Motor neuron (in vitro differentiated cells): ENCODE data around the gene PUS10. TPM values are rescaled to one million over a fixed set of nuclear protein-coding genes. Genes with fewer than 3 reads are reported as not detected.
"Not testable (repeated sequence)": the region's sequence is repeated elsewhere in the genome, so short reads cannot be mapped to it uniquely, and the experiment has no call there.

ENCODE experiments used
- ATAC-seq, 8 experiments: fragments of 200-7000 bp; cut with Tn5 transposase; replicated peaks in 6 of 8; 2 replicates each; pipeline ENCODE4 v1.8.0; 2021; ENCODE audit warnings: mild to moderate bottlenecking in 8 of 8, moderate library complexity in 8 of 8
- H3K27ac ChIP-seq, 2 donors: fragments of 250-450 bp; sonication (Bioruptor Pico); 2 replicates each; pipeline ENCODE4 v1.9.0; 2021; ENCODE audit warnings: antibody characterized with exemption in 2 of 2, mild to moderate bottlenecking in 2 of 2, moderate library complexity in 1 of 2
- H3K4me1 ChIP-seq, 2 donors: fragments of 250-450 bp; sonication (Bioruptor Pico); replicated peaks in 1 of 2; 2 replicates each; pipeline ENCODE4 v1.6.1; 2021; ENCODE audit warnings: antibody characterized with exemption in 2 of 2, mild to moderate bottlenecking in 2 of 2, moderate library complexity in 1 of 2
- H3K4me3 ChIP-seq, 5 donors: fragments of 250-450 bp; sonication (Bioruptor Pico); 2 replicates each; pipeline ENCODE4 v1.9.0; 2021; ENCODE audit warnings: antibody characterized with exemption in 5 of 5, mild to moderate bottlenecking in 5 of 5, moderate library complexity in 4 of 5
- WGBS, 10 experiments: fragments of 450-650 bp; shearing (Covaris generic); methylation state at CpG; one replicate each; pipeline ENCODE4 v1.0.0; 2022; 5-methylcytosine and 5-hydroxymethylcytosine counted together
- in situ Hi-C, 9 experiments: fragments of 400-800 bp; cut with MboI; loops; one replicate each; pipeline ENCODE4 v1.15.0; 2021; ENCODE audit warnings: low sequenced_read_pairs in 9 of 9, low pct_unique_long_range_greater_than_20kb in 2 of 9; ENCODE audit not compliant: unreplicated experiment in 9 of 9
- total RNA-seq, 8 experiments: library from RNA; unstranded; fragments of 300-600 nt; gene quantifications; 2 replicates each; pipeline versions ENCODE4 v1.2.3 to v1.2.4, GENCODE V29; 2022

Gene PUS10
- total RNA-seq, 8 experiments from 2014 or later: 5.3 to 17.4 (median 8.8) TPM

DNA sequence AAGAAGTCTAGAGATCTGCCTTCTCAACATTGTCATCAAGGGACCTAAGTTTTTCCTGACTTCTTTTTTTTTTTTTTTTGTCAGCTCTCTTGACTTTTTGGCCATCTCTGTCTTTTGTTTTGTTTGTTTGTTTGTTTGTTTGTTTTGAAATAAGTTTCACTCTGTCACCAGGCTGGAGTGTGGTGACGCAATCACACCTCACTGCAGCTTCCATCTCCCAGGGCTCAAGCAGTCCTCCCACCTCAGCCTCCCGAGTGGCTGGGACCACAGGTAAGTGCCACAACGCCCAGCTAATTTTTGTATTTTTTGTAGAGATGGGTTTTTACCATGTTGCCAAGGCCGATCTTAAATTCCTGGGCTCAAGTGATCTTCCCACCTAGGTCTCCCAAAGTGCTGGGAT, 5.6 kb upstream of the PUS10 start:
- 20 to 100% (median 93%) methylated on average over 1 to 4 of the region's 4 CpGs for WGBS, 10 experiments

DNA sequence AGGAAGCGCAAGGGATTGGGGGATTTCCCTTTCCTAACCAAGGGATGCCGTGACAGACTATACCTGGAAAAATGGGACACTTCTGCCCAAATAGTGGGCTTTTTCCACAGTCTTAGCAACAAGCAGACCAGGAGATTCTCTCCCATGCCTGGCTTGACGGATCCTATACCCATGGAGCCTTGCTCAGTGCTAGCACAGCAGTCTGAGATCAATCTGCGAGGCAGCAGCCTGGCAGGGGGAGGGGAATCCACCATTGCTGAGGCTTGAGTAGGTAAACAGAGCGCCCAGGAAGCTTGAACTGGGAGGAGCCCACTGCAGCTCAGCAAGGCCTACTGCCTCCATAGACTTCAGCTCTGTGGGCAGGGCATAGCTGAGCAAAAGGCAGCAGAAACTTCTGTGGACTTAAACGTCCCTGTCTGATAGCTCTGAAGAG, 3.2 kb upstream of the PUS10 start:
- Histone ChIP-seq H3K4me1 (peaks cover 0 to 7% of the 10 kb centered on the region in 2 donors), H3K27ac (no peak overlapping the region), H3K4me3 (no peak overlapping the region)
- 70 to 100% (median 91%) methylated on average over 1 to 3 of the region's 6 CpGs; no CpG with 5 or more reads in 4 of the 10 experiments for WGBS, 10 experiments
- no peak for ATAC-seq
- in situ Hi-C loops: loop anchor here in 1 of 9 experiments (25.0 kb wide), 1 partner anchor 259 kb away; the partner anchor contains the start of gene PAPOLG

More for the DNA sequence above, 5.6 kb upstream of the PUS10 start:
- in situ Hi-C loops: loop anchor here in 1 of 9 experiments (25.0 kb wide), 1 partner anchor 261 kb away; the partner anchor contains the start of gene PAPOLG
- Histone ChIP-seq H3K4me3 (no peak overlapping the region), H3K27ac (no peak overlapping the region), H3K4me1 (peaks cover 0 to 6% of the 10 kb centered on the region in 2 donors)
- ATAC-seq: no peak

DNA sequence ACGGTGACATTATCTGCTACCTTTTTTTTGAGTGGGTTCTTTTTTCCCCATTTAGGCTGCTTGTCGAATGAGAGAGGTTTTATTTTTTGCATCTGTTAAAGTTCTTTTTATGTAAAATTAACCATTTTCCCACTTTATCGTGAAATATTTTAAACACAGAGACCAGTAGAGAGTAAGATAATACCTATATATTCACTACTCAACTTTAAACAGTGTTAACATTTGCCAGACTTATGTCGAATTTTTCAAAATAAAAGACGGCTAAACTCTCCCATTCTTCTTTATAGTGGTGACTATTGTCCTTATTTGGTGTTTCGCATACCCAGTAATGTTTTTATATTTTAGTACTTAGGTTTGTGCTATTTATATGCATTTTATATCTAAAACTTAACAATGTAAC, 743 bp upstream of the PUS10 start:
- no peak for ATAC-seq
- H3K27ac ChIP-seq: no peak overlapping the region
- peaks cover 0 to 10% of the 10 kb centered on the region in 2 donors for H3K4me1 ChIP-seq
- 14 to 52% (median 25%) methylated on average over 2 to 6 of the region's 6 CpGs for WGBS, 10 experiments
- H3K4me3 ChIP-seq: peak overlapping the region; percentile 90 to 100 (median 94)
- in situ Hi-C loops: loop anchor here in 1 of 9 experiments (25.0 kb wide), 1 partner anchor 256 kb away; the partner anchor contains the start of gene PAPOLG

DNA sequence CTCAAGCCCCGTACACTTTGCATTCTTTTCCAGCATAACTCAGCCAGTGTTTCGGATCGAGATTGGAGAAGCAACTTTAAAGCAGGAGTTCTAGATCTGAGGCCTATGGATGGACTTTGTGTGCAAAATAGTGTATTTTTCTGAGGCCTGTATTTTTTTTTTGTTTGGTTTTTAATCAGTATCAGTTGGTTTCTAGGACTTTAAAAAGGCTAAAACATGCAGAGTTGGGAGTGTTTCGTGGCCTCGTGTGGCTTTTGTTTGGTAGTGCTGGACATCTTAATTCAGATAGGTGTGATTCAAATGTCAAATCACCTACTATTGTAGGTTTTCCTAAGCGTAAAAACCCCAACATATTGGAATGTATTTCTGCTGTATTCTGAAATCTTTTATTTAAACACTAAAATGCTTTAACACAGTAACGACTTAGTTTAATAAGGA, 282 bp upstream of the PUS10 start:
- Histone ChIP-seq H3K27ac (peak overlapping the region in 1 of 2 donors; percentile 94), H3K4me1 (peaks cover 0 to 10% of the 10 kb centered on the region in 2 donors), H3K4me3 (peak overlapping the region; percentile 90 to 100 (median 94))
- WGBS, 10 experiments: 0 to 3% (median 0%) methylated on average over 1 to 7 of the region's 7 CpGs; no CpG with 5 or more reads in 1 of the 10 experiments
- in situ Hi-C loops: loop anchor here in 1 of 9 experiments (25.0 kb wide), 1 partner anchor 256 kb away; the partner anchor contains the start of gene PAPOLG
- peak in 1 of 8 experiments; percentile 1 for ATAC-seq

DNA sequence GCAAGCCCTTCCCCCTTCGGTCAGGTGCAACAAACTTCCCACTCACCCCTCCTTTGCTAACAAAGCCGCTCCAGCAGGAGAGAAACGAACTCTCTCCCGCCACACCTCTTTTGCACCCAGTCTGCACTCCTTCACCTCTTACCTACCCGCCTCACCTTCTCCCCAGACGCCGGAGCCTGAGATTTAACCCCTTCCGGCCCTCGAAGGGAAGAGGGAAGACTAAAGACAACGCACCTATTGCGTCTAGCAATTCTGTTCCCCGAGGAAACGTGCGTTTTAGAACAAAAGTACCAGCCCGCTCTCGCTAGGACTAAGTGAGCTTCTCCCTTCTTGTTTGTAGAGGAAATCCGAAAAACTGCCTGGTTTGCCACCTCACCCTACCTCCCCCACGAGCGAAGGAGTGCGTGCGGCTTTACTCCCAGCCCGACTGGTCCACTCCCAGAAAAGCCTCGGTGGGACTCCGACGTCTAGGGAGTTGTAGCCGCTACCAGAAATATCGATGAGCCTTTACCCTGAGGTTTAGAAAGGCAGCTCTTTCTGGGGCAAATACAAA, 976 bp downstream of the PUS10 start:
- WGBS, 10 experiments: 0 to 4% (median 0%) methylated on average over 2 to 12 of the region's 27 CpGs; no CpG with 5 or more reads in 3 of the 10 experiments
- Histone ChIP-seq H3K4me3 (peak overlapping the region; percentile 90 to 100 (median 94)), H3K4me1 (peaks cover 0 to 10% of the 10 kb centered on the region in 2 donors), H3K27ac (peak overlapping the region; percentile 87 to 94)
- ATAC-seq: peak; percentile 65 to 88 (median 82)
- in situ Hi-C loops: loop anchor here in 1 of 9 experiments (25.0 kb wide), 1 partner anchor 255 kb away; the partner anchor contains the start of gene PAPOLG

DNA sequence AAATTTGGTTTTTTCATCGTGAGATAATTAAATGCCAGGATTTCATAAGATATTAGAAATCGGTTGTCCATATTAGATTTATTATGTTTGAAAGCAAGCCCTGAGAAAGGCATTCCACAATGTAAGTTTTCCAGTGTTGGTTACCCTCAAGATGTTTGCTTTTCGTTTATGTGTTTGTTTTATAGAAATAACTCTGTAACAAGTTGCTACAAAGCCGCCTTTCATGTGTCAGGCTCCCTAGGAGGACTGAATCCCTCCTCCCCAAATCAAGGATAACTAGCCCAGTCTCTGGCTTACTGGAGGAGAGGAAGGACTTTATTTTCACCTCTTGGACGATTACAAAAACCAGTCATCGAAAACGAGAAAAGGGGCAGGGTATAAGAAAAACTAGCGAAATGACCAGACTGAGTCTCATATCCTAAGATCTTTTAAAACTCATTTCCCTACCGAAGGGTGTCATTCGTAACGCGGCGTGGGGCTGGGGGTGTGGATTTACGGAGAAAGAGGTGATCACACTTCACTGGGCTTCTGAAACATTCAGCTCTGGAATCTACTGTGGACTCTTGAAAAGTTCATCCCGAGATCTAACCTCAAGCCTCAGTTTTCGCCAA, 1.6 kb downstream of the PUS10 start:
- in situ Hi-C loops: loop anchor here in 1 of 9 experiments (25.0 kb wide), 1 partner anchor 254 kb away; the partner anchor contains the start of gene PAPOLG
- ATAC-seq: peak in 1 of 8 experiments; percentile 6
- Histone ChIP-seq H3K4me3 (peak overlapping the region; percentile 90 to 100 (median 94)), H3K4me1 (peaks cover 0 to 10% of the 10 kb centered on the region in 2 donors), H3K27ac (peak overlapping the region in 1 of 2 donors; percentile 94)
- 0 to 40% (median 3%) methylated on average over 2 to 16 of the region's 16 CpGs for WGBS, 10 experiments

DNA sequence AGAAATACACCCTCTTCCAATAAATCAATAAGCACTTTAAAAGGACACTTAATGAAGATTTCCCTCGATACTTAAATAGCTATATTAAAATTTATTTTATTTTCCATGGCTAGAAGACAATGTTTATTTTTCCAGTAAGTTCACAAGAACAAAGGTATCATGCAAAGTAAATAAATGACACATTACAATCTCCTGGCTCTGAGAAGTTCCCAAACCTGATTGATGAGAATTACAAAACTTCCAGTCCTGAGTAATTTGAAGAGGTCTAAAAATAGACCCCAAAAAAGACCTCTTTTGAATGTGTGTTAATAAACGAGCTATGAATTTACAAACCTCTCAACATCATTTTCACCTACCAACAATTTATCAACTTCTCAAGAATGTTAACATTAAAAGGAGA, 2.1 kb downstream of the PUS10 start:
- in situ Hi-C loops: loop anchor here in 1 of 9 experiments (25.0 kb wide), 1 partner anchor 254 kb away; the partner anchor contains the start of gene PAPOLG

DNA sequence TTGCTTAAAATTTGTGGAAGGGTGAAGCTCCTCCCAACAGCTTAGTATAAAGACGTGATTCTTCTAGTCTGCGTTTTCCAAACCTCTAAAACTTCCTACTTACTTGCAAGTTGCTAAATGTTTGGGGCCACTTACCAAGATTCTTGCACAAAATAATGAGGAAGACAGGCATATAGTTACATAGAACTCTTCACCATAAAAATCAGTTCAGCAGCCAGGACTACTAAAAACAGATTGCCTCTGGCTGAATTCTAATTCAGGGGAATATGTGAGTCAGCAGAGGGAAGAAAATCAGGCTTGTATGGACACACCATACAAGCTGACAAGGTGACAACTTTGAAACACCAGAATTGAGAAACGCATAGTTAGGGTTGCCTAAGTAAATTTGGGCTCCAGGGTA, 3.3 kb downstream of the PUS10 start:
- H3K4me1 ChIP-seq: peaks cover 0 to 10% of the 10 kb centered on the region in 2 donors
- peak in 2 of 8 experiments; percentile 1 to 3 for ATAC-seq
- WGBS, 10 experiments: 25 to 100% (median 75%) methylated on average over 1 to 3 of the region's 3 CpGs; no CpG with 5 or more reads in 1 of the 10 experiments
- in situ Hi-C loops: loop anchor here in 1 of 9 experiments (25.0 kb wide), 1 partner anchor 252 kb away; the partner anchor contains the start of gene PAPOLG
- no peak overlapping the region for H3K27ac ChIP-seq
- H3K4me3 ChIP-seq: no peak overlapping the region

More for the DNA sequence above, 2.1 kb downstream of the PUS10 start:
- 0 to 67% (median 50%) methylated on average over 1 to 2 of the region's 2 CpGs for WGBS, 10 experiments
- ATAC-seq: no peak
- Histone ChIP-seq H3K4me3 (peak overlapping the region in 3 of 5 donors; percentile 94 to 100 (median 97)), H3K27ac (no peak overlapping the region), H3K4me1 (peaks cover 0 to 10% of the 10 kb centered on the region in 2 donors)

DNA sequence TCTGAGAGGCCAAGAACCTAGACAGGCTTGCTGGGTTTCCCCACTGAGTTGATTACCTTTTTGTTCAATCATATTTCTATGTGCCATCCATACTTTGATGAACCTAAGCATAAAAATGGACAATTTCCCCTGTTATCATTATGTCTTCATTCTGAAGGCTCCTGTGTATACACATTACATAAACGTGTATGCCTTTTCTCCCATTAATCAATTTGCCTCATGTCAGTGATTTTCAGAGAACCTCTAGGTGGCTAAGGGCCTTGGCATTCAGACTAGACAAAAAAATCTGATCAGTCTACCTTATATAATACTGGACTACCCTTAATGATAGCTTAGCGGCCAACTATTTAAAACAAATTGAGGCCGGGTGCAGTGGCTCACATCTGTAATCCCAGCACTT, 4.7 kb downstream of the PUS10 start:
- H3K4me1 ChIP-seq: peaks cover 0 to 4% of the 10 kb centered on the region in 2 donors
- no peak for ATAC-seq
- H3K27ac ChIP-seq: no peak overlapping the region
- 40 to 89% (median 76%) methylated on average over 1 to 3 of the region's 3 CpGs; no CpG with 5 or more reads in 2 of the 10 experiments for WGBS, 10 experiments
- H3K4me3 ChIP-seq: no peak overlapping the region
- in situ Hi-C loops: loop anchor here in 1 of 9 experiments (25.0 kb wide), 1 partner anchor 251 kb away; the partner anchor contains the start of gene PAPOLG

DNA sequence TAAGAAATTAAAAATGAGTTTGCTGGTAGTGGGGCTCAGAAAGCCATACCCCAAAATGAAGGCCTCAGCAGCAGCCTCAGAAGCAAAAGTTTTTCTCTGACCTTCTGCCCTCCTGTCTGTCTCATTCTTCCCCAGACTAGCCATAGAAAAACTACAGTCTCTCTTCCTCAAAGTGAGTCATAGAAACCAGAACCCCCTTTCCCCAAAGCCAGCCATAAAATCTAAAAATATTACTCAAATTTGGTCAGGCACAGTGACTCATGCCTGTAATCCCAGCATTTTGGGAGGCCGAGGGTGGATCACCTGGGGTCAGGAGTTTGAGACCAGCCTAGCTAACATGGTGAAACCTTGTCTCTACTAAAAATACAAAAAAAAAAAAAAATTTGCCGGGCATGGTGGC, 5.8 kb downstream of the PUS10 start:
- ATAC-seq: peak in 1 of 8 experiments; percentile 4
- H3K4me1 ChIP-seq, H3K4me3 ChIP-seq, H3K27ac ChIP-seq: not testable (repeated sequence)
- in situ Hi-C loops: loop anchor here in 1 of 9 experiments (25.0 kb wide), 1 partner anchor 250 kb away; the partner anchor contains the start of gene PAPOLG
- 0 to 86% (median 57%) methylated on average over 1 to 2 of the region's 2 CpGs; no CpG with 5 or more reads in 3 of the 10 experiments for WGBS, 10 experiments

DNA sequence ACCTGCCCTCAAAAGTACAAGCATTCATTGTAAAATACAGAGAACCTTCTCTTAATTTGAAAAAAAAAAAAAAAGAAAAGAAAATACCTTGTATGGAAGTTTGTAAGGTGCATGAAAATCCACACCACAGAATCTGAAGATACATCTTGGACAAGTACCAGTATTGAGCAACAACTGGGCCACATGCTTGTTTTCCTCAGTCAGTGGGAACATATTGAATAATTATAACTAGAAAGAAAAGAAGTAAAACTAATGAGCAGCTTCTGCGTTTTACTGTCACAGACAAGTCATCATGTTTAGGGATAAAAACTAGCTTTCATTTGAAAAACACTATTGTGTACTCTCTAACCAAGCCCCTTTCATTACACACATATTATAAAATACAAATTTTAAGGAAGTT, 6.4 kb downstream of the PUS10 start:
- H3K27ac ChIP-seq: no peak overlapping the region
- in situ Hi-C loops: loop anchor here in 1 of 9 experiments (25.0 kb wide), 1 partner anchor 249 kb away; the partner anchor contains the start of gene PAPOLG
- peaks cover 0 to 4% of the 10 kb centered on the region in 2 donors for H3K4me1 ChIP-seq
- ATAC-seq: no peak
- 0 to 100% (median 93%) methylated on average over 1 of the region's 1 CpG; no CpG with 5 or more reads in 1 of the 10 experiments for WGBS, 10 experiments
- H3K4me3 ChIP-seq: no peak overlapping the region

DNA sequence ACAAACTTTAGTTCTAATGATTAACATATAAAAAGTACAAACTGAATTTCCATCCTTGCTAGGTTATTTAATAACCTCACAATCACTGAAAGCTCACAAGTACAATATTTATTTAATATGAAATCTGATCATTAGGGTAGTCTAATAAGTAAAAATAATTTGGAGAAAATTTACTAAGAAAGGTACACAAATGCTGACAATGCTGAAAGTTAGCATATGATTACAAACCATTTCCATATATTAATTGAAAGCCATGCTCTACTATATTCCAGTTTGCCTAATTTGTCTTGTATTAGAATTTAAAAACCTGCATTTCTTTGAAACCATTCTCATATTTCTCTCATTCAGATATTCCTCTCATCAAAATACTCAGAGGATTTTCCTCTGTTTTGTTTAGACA, 8.7 kb downstream of the PUS10 start:
- H3K4me3 ChIP-seq: no peak overlapping the region
- no peak for ATAC-seq
- no peak overlapping the region for H3K27ac ChIP-seq
- H3K4me1 ChIP-seq: no peaks in the 10 kb centered on the region
- in situ Hi-C loops: loop anchor here in 2 of 9 experiments (10.0 to 25.0 kb wide), 2 partner anchors 195 to 247 kb away; partner anchors contain the start of gene PAPOLG (in 1 of the 2)
